HepG2 (cell line): ENCODE data around the gene KRTCAP3. TPM values are rescaled to one million over a fixed set of nuclear protein-coding genes. Genes with fewer than 3 reads are reported as not detected.

ENCODE experiments used
- ATF6 ChIP-seq: sonication (generic); formaldehyde crosslinking; conservative IDR thresholded peaks from 2 replicates; pipeline ENCODE4 v1.4.0; 2020; ENCODE audit warnings: missing genetic modification reagents
- ELF1 ChIP-seq: sonication (generic); formaldehyde crosslinking; IDR thresholded peaks from 2 replicates; pipeline ENCODE4 v1.4.0; 2020; ENCODE audit warnings: missing genetic modification reagents
- FOXP1 ChIP-seq, 2 experiments: fragments of 450-650 bp in 1 of 2; IDR thresholded peaks; 2 replicates each; pipeline ENCODE4 v1.6.1; 2017 to 2018; ENCODE audit warnings: antibody characterized with exemption in 1 of 2
- GATAD1 ChIP-seq: IDR thresholded peaks from 2 replicates; pipeline ENCODE4 v1.6.1; 2016; ENCODE audit warnings: missing genetic modification reagents, missing compliant biosample characterization
- HNF4G ChIP-seq, 2 experiments: sonication (generic) in 1 of 2; formaldehyde crosslinking in 1 of 2; IDR thresholded peaks; 2 replicates each; pipeline versions ENCODE4 v1.4.0 to v1.6.1; 2011 to 2020; ENCODE audit warnings: borderline replicate concordance in 2 of 2, low read depth in 2 of 2, mild to moderate bottlenecking in 2 of 2, low read length in 1 of 2, missing genetic modification reagents in 1 of 2, moderate library complexity in 1 of 2
- HNRNPL ChIP-seq: fragments of 200-400 bp; formaldehyde crosslinking; IDR thresholded peaks from 2 replicates; pipeline ENCODE4 v1.6.1; 2017; ENCODE audit warnings: mild to moderate bottlenecking, low read depth, low read length
- JDP2 ChIP-seq: sonication (generic); formaldehyde crosslinking; IDR thresholded peaks from 2 replicates; pipeline ENCODE4 v1.8.1; 2022; ENCODE audit warnings: missing genetic modification reagents, borderline replicate concordance
- LRRFIP1 ChIP-seq: sonication (generic); formaldehyde crosslinking; conservative IDR thresholded peaks from 2 replicates; pipeline ENCODE4 v1.4.0; 2020; ENCODE audit warnings: missing genetic modification reagents
- RBAK ChIP-seq: sonication (generic); formaldehyde crosslinking; IDR thresholded peaks from 2 replicates; pipeline ENCODE4 v1.5.1; 2020; ENCODE audit warnings: mild to moderate bottlenecking, missing genetic modification reagents
- RBM39 ChIP-seq: fragments of 200-400 bp; formaldehyde crosslinking; IDR thresholded peaks from one replicate; pipeline ENCODE4 v1.6.1; 2018; ENCODE audit warnings: antibody characterized with exemption, mild to moderate bottlenecking, low read depth, low read length; ENCODE audit not compliant: poor library complexity, severe bottlenecking
- RFXANK ChIP-seq: IDR thresholded peaks from 2 replicates; pipeline ENCODE4 v1.6.1; 2016
- SALL1 ChIP-seq: sonication (generic); formaldehyde crosslinking; IDR thresholded peaks from 2 replicates; pipeline ENCODE4 v1.8.0; 2022; ENCODE audit warnings: mild to moderate bottlenecking, missing genetic modification reagents
- SIN3A ChIP-seq: IDR thresholded peaks from 2 replicates; pipeline ENCODE4 v1.6.1; 2011; ENCODE audit warnings: low read depth, mild to moderate bottlenecking, control low read depth, low read length, borderline replicate concordance
- SMAD9 ChIP-seq: sonication (generic); formaldehyde crosslinking; IDR thresholded peaks from 2 replicates; pipeline ENCODE4 v1.5.1; 2020; ENCODE audit warnings: mild to moderate bottlenecking, missing genetic modification reagents
- SYNCRIP ChIP-seq: fragments of 200-400 bp; formaldehyde crosslinking; IDR thresholded peaks from 2 replicates; pipeline ENCODE4 v1.6.1; 2018; ENCODE audit warnings: mild to moderate bottlenecking, low read depth, low read length; ENCODE audit not compliant: insufficient read depth
- TCF7 ChIP-seq: sonication (generic); IDR thresholded peaks from 2 replicates; pipeline ENCODE4 v1.6.1; 2016; ENCODE audit warnings: antibody characterized with exemption, low read depth
- ZNF30 ChIP-seq: sonication (generic); formaldehyde crosslinking; IDR thresholded peaks from 2 replicates; pipeline ENCODE4 v1.5.0; 2020; ENCODE audit warnings: mild to moderate bottlenecking, missing genetic modification reagents
- ZNF709 ChIP-seq: sonication (generic); formaldehyde crosslinking; IDR thresholded peaks from 2 replicates; pipeline ENCODE4 v1.5.0; 2020; ENCODE audit warnings: mild to moderate bottlenecking, missing genetic modification reagents
- ZNF782 ChIP-seq: sonication (generic); formaldehyde crosslinking; IDR thresholded peaks from 2 replicates; pipeline ENCODE4 v1.4.0; 2020; ENCODE audit warnings: missing genetic modification reagents, mild to moderate bottlenecking, borderline replicate concordance
- ZNF850 ChIP-seq: sonication (generic); formaldehyde crosslinking; conservative IDR thresholded peaks from 2 replicates; pipeline ENCODE4 v1.9.0; 2021; ENCODE audit warnings: mild to moderate bottlenecking, missing genetic modification reagents
- polyA plus RNA-seq, 8 experiments: library from polyadenylated mRNA; depleted of rRNA in 3 of 8; stranded (reverse) in 7 of 8; unstranded in 1 of 8; fragments of >200 nt; fragmentation: Illumina TruSeq in 4 of 8; extraction: Trizol in 4 of 8; gene quantifications; 2 replicates each; pipeline versions ENCODE4 v1.2.1 to v1.2.3, GENCODE V29; 2011 to 2016; ENCODE audit warnings: low read depth in 4 of 8, missing spikeins in 1 of 8, mixed read lengths in 1 of 8; ENCODE audit not compliant: insufficient read depth in 1 of 8
- total RNA-seq, 5 experiments: library from RNA; depleted of rRNA; stranded (reverse); fragments of >200 nt; fragmentation: Illumina TruSeq; extraction: Trizol; gene quantifications; 2 replicates each; pipeline ENCODE4 v1.2.3, GENCODE V29; 2016; ENCODE audit warnings: low read depth in 1 of 5
- TF ChIP-seq, protein P1 (sequence below): sonication (generic); formaldehyde crosslinking; IDR thresholded peaks from 2 replicates; pipeline ENCODE4 v1.4.0; 2020; ENCODE audit warnings: missing genetic modification reagents, borderline replicate concordance

The KRTCAP3 gene
- total and polyA plus RNA-seq, 2 of the 13 experiments (the other 11 are each of a cell fraction or from before 2014, with no cell fraction given): 2.1 to 4.5 TPM

DNA sequence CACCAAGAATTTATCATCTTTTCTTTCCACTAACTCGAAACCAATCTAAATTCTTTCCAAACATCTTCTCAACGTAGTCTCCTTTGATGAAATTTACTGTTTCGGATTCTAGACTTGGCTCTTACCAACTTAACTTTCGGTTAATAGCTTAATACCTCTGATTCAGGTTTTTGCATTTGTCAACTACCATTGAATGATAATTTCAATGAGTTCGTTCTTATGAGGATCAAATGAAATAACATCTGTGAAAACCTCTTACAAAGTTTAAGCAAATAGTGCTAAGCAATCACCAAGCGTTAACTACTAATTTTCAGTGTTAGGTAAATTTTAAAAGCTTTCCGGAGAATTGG is 14.3 kb upstream of the KRTCAP3 start (continued):
- TF ChIP-seq LRRFIP1 (CRISPR knock-in tag) (no peak), HNF4G (IDR thresholded peaks at IDR 0.05; ENCODE audit: borderline replicate concordance, low read depth, low read length) (no peak), HNF4G (CRISPR knock-in tag; IDR thresholded peaks at IDR 0.05; ENCODE audit: borderline replicate concordance, low read depth) (no peak), SYNCRIP (no peak), FOXP1 (IDR thresholded peaks at IDR 0.05) (no peak), FOXP1 (CRISPR knock-in tag; IDR thresholded peaks at IDR 0.05) (0 out of 2 replicates have a peak, but pooled peaks have one; percentile 8), ZNF709 (CRISPR knock-in tag) (no peak), ATF6 (CRISPR knock-in tag) (no peak), ZNF850 (no peak), JDP2 (CRISPR knock-in tag) (no peak), SIN3A (no peak), SALL1 (CRISPR knock-in tag) (no peak), SMAD9 (CRISPR knock-in tag) (no peak), ZNF30 (CRISPR knock-in tag) (no peak), HNRNPL (no peak), TCF7 (no peak), ZNF782 (no peak), RFXANK (no peak), RBAK (CRISPR knock-in tag) (no peak), RBM39 (no peak), ELF1 (CRISPR knock-in tag) (no peak), GATAD1 (CRISPR knock-in tag) (no peak)
- TF ChIP-seq, protein P1, sequence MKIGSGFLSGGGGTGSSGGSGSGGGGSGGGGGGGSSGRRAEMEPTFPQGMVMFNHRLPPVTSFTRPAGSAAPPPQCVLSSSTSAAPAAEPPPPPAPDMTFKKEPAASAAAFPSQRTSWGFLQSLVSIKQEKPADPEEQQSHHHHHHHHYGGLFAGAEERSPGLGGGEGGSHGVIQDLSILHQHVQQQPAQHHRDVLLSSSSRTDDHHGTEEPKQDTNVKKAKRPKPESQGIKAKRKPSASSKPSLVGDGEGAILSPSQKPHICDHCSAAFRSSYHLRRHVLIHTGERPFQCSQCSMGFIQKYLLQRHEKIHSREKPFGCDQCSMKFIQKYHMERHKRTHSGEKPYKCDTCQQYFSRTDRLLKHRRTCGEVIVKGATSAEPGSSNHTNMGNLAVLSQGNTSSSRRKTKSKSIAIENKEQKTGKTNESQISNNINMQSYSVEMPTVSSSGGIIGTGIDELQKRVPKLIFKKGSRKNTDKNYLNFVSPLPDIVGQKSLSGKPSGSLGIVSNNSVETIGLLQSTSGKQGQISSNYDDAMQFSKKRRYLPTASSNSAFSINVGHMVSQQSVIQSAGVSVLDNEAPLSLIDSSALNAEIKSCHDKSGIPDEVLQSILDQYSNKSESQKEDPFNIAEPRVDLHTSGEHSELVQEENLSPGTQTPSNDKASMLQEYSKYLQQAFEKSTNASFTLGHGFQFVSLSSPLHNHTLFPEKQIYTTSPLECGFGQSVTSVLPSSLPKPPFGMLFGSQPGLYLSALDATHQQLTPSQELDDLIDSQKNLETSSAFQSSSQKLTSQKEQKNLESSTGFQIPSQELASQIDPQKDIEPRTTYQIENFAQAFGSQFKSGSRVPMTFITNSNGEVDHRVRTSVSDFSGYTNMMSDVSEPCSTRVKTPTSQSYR (CRISPR knock-in tag): peak; percentile 9; the same call in 1 of the 2 replicates
